ENCODE data around the gene APOBEC3C. TPM values are rescaled to one million over a fixed set of nuclear protein-coding genes. Genes with fewer than 3 reads are reported as not detected.
"Not testable (repeated sequence)": the region's sequence is repeated elsewhere in the genome, so short reads cannot be mapped to it uniquely, and the experiment has no call there.

The APOBEC3C gene
- total RNA-seq, 1 experiment from 2014 or later = 12.7 TPM

DNA sequence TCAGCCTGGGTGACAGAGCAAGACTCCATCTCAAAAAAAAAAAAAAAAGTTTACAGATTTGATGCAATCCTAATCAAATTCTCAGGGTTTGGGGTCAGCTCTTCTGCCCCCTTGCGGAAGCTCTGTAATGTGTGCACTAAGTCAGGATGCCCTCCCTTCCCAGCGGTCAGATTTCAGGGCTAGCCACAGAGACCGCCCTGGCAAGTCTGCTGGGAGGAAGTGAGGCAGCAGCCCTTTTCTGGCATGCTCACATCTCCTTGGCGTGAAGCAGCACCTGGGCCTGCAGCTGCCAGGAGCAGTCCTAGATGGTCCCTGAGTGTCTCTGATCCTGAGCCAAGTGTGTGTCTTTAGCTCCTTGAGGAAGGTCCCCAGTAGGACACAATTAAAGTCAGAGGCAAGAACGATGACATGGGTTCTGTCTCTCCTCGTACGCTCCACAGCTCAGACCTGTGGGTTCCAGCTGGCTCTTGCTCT, 10.9 kb upstream of the APOBEC3C start:
- ChIA-PET CTCF (interaction anchor here (0.6 to 2.1 kb wide), 10 partner anchors 12 to 234 kb away, joined by 3 to 11 read pairs (median 6); no protein-coding TSS in a partner anchor), POLR2A (no interaction called here)
- no TSS peak for BruUV-seq (replicated peaks)
- TF ChIP-seq, protein P1, sequence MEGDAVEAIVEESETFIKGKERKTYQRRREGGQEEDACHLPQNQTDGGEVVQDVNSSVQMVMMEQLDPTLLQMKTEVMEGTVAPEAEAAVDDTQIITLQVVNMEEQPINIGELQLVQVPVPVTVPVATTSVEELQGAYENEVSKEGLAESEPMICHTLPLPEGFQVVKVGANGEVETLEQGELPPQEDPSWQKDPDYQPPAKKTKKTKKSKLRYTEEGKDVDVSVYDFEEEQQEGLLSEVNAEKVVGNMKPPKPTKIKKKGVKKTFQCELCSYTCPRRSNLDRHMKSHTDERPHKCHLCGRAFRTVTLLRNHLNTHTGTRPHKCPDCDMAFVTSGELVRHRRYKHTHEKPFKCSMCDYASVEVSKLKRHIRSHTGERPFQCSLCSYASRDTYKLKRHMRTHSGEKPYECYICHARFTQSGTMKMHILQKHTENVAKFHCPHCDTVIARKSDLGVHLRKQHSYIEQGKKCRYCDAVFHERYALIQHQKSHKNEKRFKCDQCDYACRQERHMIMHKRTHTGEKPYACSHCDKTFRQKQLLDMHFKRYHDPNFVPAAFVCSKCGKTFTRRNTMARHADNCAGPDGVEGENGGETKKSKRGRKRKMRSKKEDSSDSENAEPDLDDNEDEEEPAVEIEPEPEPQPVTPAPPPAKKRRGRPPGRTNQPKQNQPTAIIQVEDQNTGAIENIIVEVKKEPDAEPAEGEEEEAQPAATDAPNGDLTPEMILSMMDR (IDR thresholded peaks at IDR 0.05) = peak; percentile 81
- TF ChIP-seq SIN3A (IDR thresholded peaks at IDR 0.05; ENCODE audit: borderline replicate concordance, insufficient read depth, low read depth, low read length) = no peak
- Histone ChIP-seq H3K4me3 (ENCODE audit: low read depth in 2 of 2, low read length in 2 of 2) (no peak overlapping the region), H3K27me3 (ENCODE audit: control insufficient read depth, insufficient read depth, low read length) (no peaks in the 10 kb centered on the region), H3K36me3 (ENCODE audit: control insufficient read depth, insufficient read depth, low read length) (no peaks in the 10 kb centered on the region), H3K9me3 (ENCODE audit: control insufficient read depth, insufficient read depth, low read depth, low read length) (no peaks in the 10 kb centered on the region), H3K27ac (ENCODE audit: low read length) (no peak overlapping the region), H3K4me1 (ENCODE audit: control insufficient read depth, insufficient read depth, low read length) (no peaks in the 10 kb centered on the region)
- intact Hi-C loops (cut with micrococcal nuclease; ENCODE audit: unreplicated experiment) = loop anchor here (10.0 kb wide), 1 partner anchor 138 kb away; no protein-coding TSS in a partner anchor
- no peak for DNase-seq (ENCODE audit: low read depth, low spot score)
- in situ Hi-C loops (cut with HindIII; ENCODE audit: low pct_unique_long_range_greater_than_20kb, low sequenced_read_pairs) = no loop called here
- ATAC-seq = peak; percentile 96

- no peak overlapping the region for H3K27ac ChIP-seq (ENCODE audit: low read length)
- TF ChIP-seq, protein P1 (IDR thresholded peaks at IDR 0.05) = no peak
- TF ChIP-seq TCF7L2 (IDR thresholded peaks at IDR 0.05; ENCODE audit: low read depth, low read length) (no peak), POLR2AphosphoS5 (IDR thresholded peaks at IDR 0.05; ENCODE audit: low read depth, low read length) (no peak), REST (IDR thresholded peaks at IDR 0.05; ENCODE audit: insufficient read depth in 1 of 2, low read depth in 2 of 2, low read length in 1 of 2) (no peak)
- H3K4me1 ChIP-seq (ENCODE audit: control insufficient read depth, insufficient read depth, low read length) = no peaks in the 10 kb centered on the region
- in situ Hi-C loops (cut with HindIII; ENCODE audit: low pct_unique_long_range_greater_than_20kb, low sequenced_read_pairs) = no loop called here
- no TSS peak for BruUV-seq (replicated peaks)
- no peaks in the 10 kb centered on the region for H3K36me3 ChIP-seq (ENCODE audit: control insufficient read depth, insufficient read depth, low read length)
- ChIA-PET CTCF (no interaction called here), POLR2A (no interaction called here)
- H3K4me3 ChIP-seq (ENCODE audit: low read depth in 2 of 2, low read length in 2 of 2) = no peak overlapping the region
- intact Hi-C loops (cut with micrococcal nuclease; ENCODE audit: unreplicated experiment) = loop anchor here (5.0 to 10.0 kb wide), 2 partner anchors 110 to 142 kb away; no protein-coding TSS in a partner anchor
- no peak for DNase-seq (ENCODE audit: low read depth, low spot score)
- ATAC-seq = no peak
- no peaks in the 10 kb centered on the region for H3K27me3 ChIP-seq (ENCODE audit: control insufficient read depth, insufficient read depth, low read length)
- H3K9me3 ChIP-seq (ENCODE audit: control insufficient read depth, insufficient read depth, low read depth, low read length) = no peaks in the 10 kb centered on the region
These were observed 6.9 kb upstream of the APOBEC3C start for GRCh38 chr22:39007177-39007576.

- H3K27me3 ChIP-seq (ENCODE audit: control insufficient read depth, insufficient read depth, low read length); in situ Hi-C loops (cut with HindIII; ENCODE audit: low pct_unique_long_range_greater_than_20kb, low sequenced_read_pairs); BruUV-seq (replicated peaks); H3K4me1 ChIP-seq (ENCODE audit: control insufficient read depth, insufficient read depth, low read length); CTCF ChIA-PET; ATAC-seq; H3K4me3 ChIP-seq (ENCODE audit: low read depth in 2 of 2, low read length in 2 of 2); DNase-seq (ENCODE audit: low read depth, low spot score); H3K27ac ChIP-seq (ENCODE audit: low read length); H3K36me3 ChIP-seq (ENCODE audit: control insufficient read depth, insufficient read depth, low read length); H3K9me3 ChIP-seq (ENCODE audit: control insufficient read depth, insufficient read depth, low read depth, low read length); POLR2A ChIA-PET: not testable (repeated sequence)
- intact Hi-C loops (cut with micrococcal nuclease; ENCODE audit: unreplicated experiment) = loop anchor here (5.0 to 10.0 kb wide), 2 partner anchors 109 to 144 kb away; no protein-coding TSS in a partner anchor
These were observed 5.7 kb upstream of the APOBEC3C start for GRCh38 chr22:39008271-39008850.
